Neutrophil (primary cell): ENCODE data around the gene NMUR1.

ENCODE experiments used
- H3K27ac ChIP-seq: fragments of 200-600 bp; sonication (generic); 2 replicates; pipeline ENCODE4 v1.5.1; 2016; ENCODE audit warnings: mild to moderate bottlenecking, moderate library complexity
- H3K27me3 ChIP-seq: fragments of 200-600 bp; sonication (generic); 2 replicates; pipeline ENCODE4 v1.6.0; 2016; ENCODE audit warnings: mild to moderate bottlenecking
- H3K36me3 ChIP-seq: fragments of 200-600 bp; sonication (generic); 2 replicates; pipeline ENCODE4 v1.5.1; 2017
- H3K4me1 ChIP-seq, 2 experiments: fragments of 200-600 bp in 1 of 2; sonication (generic) in 1 of 2; 1 replicate in 1 of 2; 2 replicates in 1 of 2; pipeline versions ENCODE4 v1.5.1 to v1.6.1; 2013 to 2016; ENCODE audit warnings: low read depth in 1 of 2, low read length in 1 of 2, mild to moderate bottlenecking in 1 of 2, moderate library complexity in 1 of 2; ENCODE audit not compliant: control insufficient read depth in 1 of 2, insufficient read depth in 1 of 2
- H3K4me3 ChIP-seq, 2 experiments: fragments of 200-600 bp in 1 of 2; sonication (generic) in 1 of 2; 1 replicate in 1 of 2; 2 replicates in 1 of 2; pipeline ENCODE4 v1.5.1; 2013 to 2016; ENCODE audit warnings: low read depth in 1 of 2, low read length in 1 of 2, mild to moderate bottlenecking in 1 of 2, moderate library complexity in 1 of 2
- H3K9me3 ChIP-seq: fragments of 200-600 bp; sonication (generic); 2 replicates; pipeline ENCODE4 v1.5.1; 2016
- CTCF ChIP-seq: fragments of 200-600 bp; sonication (generic); IDR thresholded peaks from 2 replicates; pipeline ENCODE4 v1.5.1; 2016; ENCODE audit warnings: antibody characterized with exemption

The NMUR1 gene

GRCh38 chr2:231502596-231502995 is 27.6 kb downstream of the NMUR1 start:
- H3K9me3 ChIP-seq: no peaks in the 10 kb centered on the region
- no peaks in the 10 kb centered on the region for H3K4me1 ChIP-seq
- H3K36me3 ChIP-seq: no peaks in the 10 kb centered on the region
- H3K27me3 ChIP-seq: no peaks in the 10 kb centered on the region
- no peak for TF ChIP-seq CTCF
- no peak overlapping the region for H3K27ac ChIP-seq
- H3K4me3 ChIP-seq: no peak overlapping the region

GRCh38 chr2:231497651-231498050 is 32.6 kb downstream of the NMUR1 start:
- Histone ChIP-seq H3K9me3 (no peaks in the 10 kb centered on the region), H3K27me3 (no peaks in the 10 kb centered on the region), H3K4me1 (no peaks in the 10 kb centered on the region), H3K27ac (no peak overlapping the region), H3K4me3 (no peak overlapping the region), H3K36me3 (no peaks in the 10 kb centered on the region)
- TF ChIP-seq CTCF: no peak

- Histone ChIP-seq H3K36me3 (no peaks in the 10 kb centered on the region), H3K4me1 (no peaks in the 10 kb centered on the region), H3K27ac (no peak overlapping the region), H3K9me3 (no peaks in the 10 kb centered on the region), H3K4me3 (no peak overlapping the region), H3K27me3 (no peaks in the 10 kb centered on the region)
- no peak for TF ChIP-seq CTCF
These were observed 35.6 kb downstream of the NMUR1 start for GRCh38 chr2:231494669-231495068.

GRCh38 chr2:231490801-231491200 is 39.4 kb downstream of the NMUR1 start:
- Histone ChIP-seq H3K9me3 (no peaks in the 10 kb centered on the region), H3K27me3 (no peaks in the 10 kb centered on the region), H3K4me1 (no peaks in the 10 kb centered on the region), H3K27ac (no peak overlapping the region), H3K36me3 (no peaks in the 10 kb centered on the region), H3K4me3 (no peak overlapping the region)
- TF ChIP-seq CTCF: no peak

GRCh38 chr2:231489990-231490389 is 40.3 kb downstream of the NMUR1 start:
- H3K27ac ChIP-seq: no peak overlapping the region
- H3K36me3 ChIP-seq: no peaks in the 10 kb centered on the region
- no peaks in the 10 kb centered on the region for H3K27me3 ChIP-seq
- no peaks in the 10 kb centered on the region for H3K4me1 ChIP-seq
- TF ChIP-seq CTCF: no peak
- H3K4me3 ChIP-seq: no peak overlapping the region
- H3K9me3 ChIP-seq: no peaks in the 10 kb centered on the region

- peaks cover 5 to 8% of the 10 kb centered on the region in 2 experiments for H3K4me1 ChIP-seq
- no peak for TF ChIP-seq CTCF
- H3K27ac ChIP-seq: no peak overlapping the region
- H3K36me3 ChIP-seq: no peaks in the 10 kb centered on the region
- H3K4me3 ChIP-seq: no peak overlapping the region
- H3K9me3 ChIP-seq: no peaks in the 10 kb centered on the region
- no peaks in the 10 kb centered on the region for H3K27me3 ChIP-seq
These were observed 41.9 kb downstream of the NMUR1 start for GRCh38 chr2:231488331-231488730.
